Measurements from ENCODE around the gene IRF2BP2. TPM values are rescaled to one million over a fixed set of nuclear protein-coding genes. Genes with fewer than 3 reads are reported as not detected.

The IRF2BP2 gene
- total RNA-seq, 2 donors from 2014 or later = 176 TPM

DNA sequence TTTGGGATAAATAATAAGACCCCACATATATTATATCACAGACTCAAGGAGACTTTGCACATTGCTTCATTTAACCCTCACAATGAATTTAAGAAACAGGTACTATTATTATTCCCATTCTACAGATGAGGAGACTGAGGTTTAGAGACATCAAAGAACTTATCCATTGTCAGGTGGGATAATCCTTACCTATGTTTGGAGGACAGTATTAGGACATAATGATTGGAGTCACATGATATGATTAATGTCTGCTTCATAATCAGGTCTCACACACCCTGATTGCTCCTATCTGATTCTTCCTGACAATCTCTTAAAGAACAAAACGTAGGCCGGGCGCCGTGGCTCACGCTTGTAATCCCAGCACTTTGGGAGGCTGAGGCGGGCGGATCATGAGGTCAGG is 16.9 kb downstream of the IRF2BP2 start:
- DNase-seq = no peak
- no peak for ATAC-seq
- intact Hi-C loops (cut with DNase I, micrococcal nuclease) = loop anchor here in 1 of 2 donors (5.0 to 10.0 kb wide), 2 partner anchors 91 to 492 kb away; no protein-coding TSS in a partner anchor

DNA sequence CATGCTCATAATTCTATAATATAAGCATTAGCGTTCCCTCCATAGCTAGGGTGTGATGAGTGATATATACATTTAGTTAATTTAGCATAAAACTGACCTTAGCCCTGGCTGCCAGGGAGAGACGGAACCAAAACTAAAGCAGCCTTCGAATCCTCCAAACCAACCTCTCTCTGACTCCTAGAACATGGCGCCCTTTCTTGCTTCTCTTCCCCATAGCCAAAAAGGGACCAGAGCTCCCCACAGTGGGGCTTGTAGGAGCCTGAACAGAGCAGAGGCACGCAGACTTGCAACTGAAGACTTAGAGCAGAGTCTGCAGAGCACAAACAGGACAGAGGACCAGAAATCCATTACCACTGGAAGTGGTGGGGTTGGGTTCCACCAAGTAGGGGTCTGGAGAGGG is 17.7 kb downstream of the IRF2BP2 start:
- ATAC-seq (no peak), DNase-seq (no peak)
- intact Hi-C loops (cut with DNase I, micrococcal nuclease) = loop anchor here in 1 of 2 donors (5.0 to 10.0 kb wide), 2 partner anchors 90 to 493 kb away; no protein-coding TSS in a partner anchor

DNA sequence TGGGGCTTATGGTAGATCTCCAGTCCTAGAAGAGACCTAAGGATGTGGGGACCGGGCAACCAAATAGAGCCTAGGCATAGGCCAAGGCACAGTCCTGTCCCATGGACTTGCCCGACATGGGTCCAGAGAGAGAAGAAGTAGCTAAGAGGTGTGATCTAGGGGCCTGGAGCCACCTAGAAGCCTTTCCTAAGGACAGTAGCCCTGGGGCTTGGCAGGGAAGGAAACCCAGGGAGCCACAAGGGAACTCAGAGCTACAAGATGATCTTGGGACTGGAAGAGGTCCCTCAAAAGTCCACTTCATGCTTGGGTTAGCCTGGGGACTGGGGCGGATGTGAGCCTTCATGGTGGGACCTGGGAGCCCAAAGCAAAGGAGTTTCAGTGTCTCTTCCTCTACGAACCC is 18.8 kb downstream of the IRF2BP2 start:
- DNase-seq = no peak
- intact Hi-C loops (cut with DNase I, micrococcal nuclease) = loop anchor here in 1 of 2 donors (5.0 to 10.0 kb wide), 2 partner anchors 89 to 494 kb away; no protein-coding TSS in a partner anchor
- ATAC-seq = no peak

GRCh38 chr1:234589854-234590620 is 19.9 kb downstream of the IRF2BP2 start:
- ATAC-seq = peak; percentile 20
- DNase-seq = no peak
- intact Hi-C loops (cut with DNase I, micrococcal nuclease) = loop anchor here in 1 of 2 donors (5.0 to 10.0 kb wide), 2 partner anchors 88 to 495 kb away; no protein-coding TSS in a partner anchor

DNA sequence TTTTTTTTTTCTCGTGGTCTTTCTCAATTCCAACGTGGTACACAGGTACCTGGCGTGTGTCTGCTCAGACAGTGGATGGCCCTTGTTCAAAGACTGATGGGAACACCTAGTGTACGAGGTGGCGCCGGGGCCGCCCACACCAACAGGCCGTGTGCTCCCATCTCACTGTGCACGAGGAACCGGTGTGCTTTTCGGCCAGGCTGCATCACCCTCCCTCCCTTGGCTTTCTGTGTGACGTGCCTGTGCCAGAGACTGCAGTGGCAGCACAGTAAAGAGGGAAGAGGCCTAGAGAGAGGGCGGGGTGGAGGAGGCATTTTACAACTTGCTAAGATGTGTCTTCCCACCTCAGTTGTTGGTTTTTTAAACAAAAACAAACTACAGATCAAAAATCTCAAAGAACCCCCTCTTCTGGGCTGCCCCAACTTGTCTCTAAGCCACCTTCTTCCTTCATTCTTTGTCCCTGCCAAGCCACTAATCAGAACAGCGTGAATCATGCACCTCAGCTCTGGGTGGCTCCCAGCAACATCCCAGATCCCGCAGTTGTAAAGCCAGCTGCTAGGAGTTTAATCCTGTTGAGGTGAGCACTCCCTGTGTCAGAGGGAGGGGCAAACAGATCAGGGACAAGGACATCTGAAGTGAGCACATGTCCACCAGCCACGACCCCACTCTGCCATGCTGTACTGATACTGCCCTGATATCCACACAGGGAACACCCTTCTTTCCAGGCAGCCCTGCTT is 20.7 kb downstream of the IRF2BP2 start:
- intact Hi-C loops (cut with DNase I, micrococcal nuclease) = no loop called here
- ATAC-seq (peak; percentile 23), DNase-seq (no peak)

- ATAC-seq = no peak
- DNase-seq = no peak
- intact Hi-C loops (cut with DNase I, micrococcal nuclease) = no loop called here
Measured at GRCh38 chr1:234588386-234588785, 21.6 kb downstream of the IRF2BP2 start.

GRCh38 chr1:234586892-234587485 is 23.0 kb downstream of the IRF2BP2 start:
- no peak for ATAC-seq

GRCh38 chr1:234586304-234586703 is 23.7 kb downstream of the IRF2BP2 start:
- intact Hi-C loops (cut with DNase I, micrococcal nuclease) = no loop called here
- ATAC-seq = no peak

More at GRCh38 chr1:234586892-234587485, 23.0 kb downstream of the IRF2BP2 start:
- DNase-seq = no peak
- intact Hi-C loops (cut with DNase I, micrococcal nuclease) = no loop called here

GRCh38 chr1:234585330-234586055 is 24.5 kb downstream of the IRF2BP2 start:
- DNase-seq (peak in 1 of 2 donors; percentile 53), ATAC-seq (no peak)
- intact Hi-C loops (cut with DNase I, micrococcal nuclease) = no loop called here

More at GRCh38 chr1:234586304-234586703, 23.7 kb downstream of the IRF2BP2 start:
- DNase-seq = no peak

- peak in 1 of 2 donors; percentile 30 for DNase-seq
- no peak for ATAC-seq
- intact Hi-C loops (cut with DNase I, micrococcal nuclease) = loop anchor here in 1 of 2 donors (5.0 kb wide), 1 partner anchor 48 kb away; no protein-coding TSS in a partner anchor
Measured at GRCh38 chr1:234584926-234585325, 25.1 kb downstream of the IRF2BP2 start.

DNA sequence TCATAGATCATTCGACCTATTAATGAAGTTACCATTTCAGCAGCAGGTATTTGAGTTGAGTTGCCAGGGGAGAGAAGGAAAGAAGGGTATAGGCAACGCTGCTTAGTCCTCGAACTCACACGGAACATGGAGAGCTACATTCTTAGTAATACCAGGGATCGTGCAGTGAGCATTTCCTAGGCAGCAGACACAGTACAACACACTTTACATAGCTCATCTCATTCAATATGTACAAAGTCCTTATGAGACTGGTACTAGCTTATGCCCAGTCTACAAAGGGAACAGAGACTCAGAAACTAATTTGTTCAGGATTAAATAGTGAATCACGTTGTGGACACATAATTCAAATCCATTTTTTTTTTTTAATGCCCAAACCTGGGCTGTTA is 25.6 kb downstream of the IRF2BP2 start:
- intact Hi-C loops (cut with DNase I, micrococcal nuclease) = loop anchor here in 1 of 2 donors (5.0 kb wide), 1 partner anchor 47 kb away; no protein-coding TSS in a partner anchor
- no peak for ATAC-seq

DNA sequence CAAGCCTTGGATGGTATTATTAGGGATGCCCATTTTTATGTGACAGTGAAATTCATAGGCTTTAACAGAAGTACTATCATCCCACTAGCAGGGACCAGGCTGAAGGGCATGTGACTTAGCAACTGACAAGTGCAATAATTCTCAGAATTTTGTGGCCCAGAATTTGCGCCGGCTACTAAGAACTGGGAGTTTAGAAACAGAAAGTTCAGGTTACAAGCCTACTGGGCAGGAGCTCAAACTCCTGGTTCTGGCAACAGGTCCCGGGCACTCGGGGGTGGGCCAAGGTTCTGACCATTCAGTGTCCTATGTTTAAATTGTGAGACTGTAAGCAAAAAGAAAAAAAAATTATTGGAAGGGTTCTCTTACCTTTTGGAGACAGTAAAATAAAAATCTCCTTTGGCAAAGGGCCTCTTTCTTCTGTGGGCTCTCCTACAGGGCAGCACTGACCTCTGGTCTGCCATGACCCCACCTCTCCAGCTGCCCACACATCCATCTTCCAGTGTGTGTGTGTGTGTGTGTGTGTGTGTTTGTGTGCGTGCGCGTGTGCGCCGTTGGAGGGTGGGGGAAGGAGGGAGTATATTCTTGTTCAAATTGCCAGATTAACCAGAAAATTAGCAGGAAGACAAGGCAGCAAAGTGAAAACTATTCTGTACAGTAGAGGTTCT is 26.1 kb downstream of the IRF2BP2 start:
- DNase-seq (no peak), ATAC-seq (no peak)
- intact Hi-C loops (cut with DNase I, micrococcal nuclease) = loop anchor here in 1 of 2 donors (5.0 kb wide), 1 partner anchor 47 kb away; no protein-coding TSS in a partner anchor

More for the DNA sequence above, 25.6 kb downstream of the IRF2BP2 start:
- DNase-seq = no peak

DNA sequence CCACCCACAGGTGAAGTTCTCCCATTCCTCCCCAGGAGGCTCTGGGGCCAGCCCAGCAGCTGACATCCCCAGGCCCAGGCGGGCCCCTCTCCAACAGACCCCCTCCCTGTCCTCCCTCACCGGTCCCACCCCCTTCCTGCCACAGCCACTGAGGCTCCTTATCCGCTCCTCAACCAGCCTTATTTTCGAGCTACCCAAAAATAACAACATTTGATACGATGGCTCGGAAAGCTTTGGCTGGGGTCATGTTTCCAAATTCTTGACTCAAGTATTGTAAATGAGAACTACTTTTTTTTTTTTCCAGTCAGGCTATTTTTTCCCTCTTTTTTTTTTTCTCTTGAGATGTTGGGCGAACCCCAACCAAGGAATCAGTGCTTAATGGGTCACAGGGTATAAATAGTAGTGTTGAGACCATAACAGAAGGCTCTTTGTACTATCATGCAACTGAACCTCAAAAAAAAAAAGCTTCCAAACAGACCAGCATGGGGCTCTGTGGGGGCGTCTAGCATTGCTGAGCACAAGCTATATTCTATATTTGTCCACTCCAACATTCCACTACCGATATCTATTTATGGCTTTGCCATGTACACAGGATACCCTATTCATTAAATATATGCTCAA is 27.2 kb downstream of the IRF2BP2 start:
- no peak for DNase-seq
- no peak for ATAC-seq
- intact Hi-C loops (cut with DNase I, micrococcal nuclease) = loop anchor here in 1 of 2 donors (5.0 kb wide), 1 partner anchor 45 kb away; no protein-coding TSS in a partner anchor

DNA sequence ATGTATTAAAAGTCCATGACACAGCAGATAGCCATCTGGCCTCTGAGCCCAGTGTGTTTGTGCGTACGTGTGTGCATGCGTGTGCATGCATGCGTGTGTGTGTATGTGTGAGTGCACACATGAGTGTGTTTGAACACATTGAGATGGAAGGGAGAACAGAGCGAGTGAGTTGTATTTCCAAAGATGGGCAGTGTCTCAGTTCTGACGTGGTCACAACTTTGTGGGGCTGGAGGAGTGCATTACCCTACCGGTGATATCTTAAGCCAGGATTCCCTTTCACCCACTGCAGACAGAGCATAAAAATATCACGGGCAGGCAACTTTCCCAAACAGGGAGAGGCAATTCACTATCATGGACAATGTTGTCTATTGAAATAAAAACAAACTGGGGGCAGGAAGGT is 27.8 kb downstream of the IRF2BP2 start:
- no peak for DNase-seq
- intact Hi-C loops (cut with DNase I, micrococcal nuclease) = loop anchor here in 1 of 2 donors (5.0 kb wide), 1 partner anchor 45 kb away; no protein-coding TSS in a partner anchor
- ATAC-seq = no peak

DNA sequence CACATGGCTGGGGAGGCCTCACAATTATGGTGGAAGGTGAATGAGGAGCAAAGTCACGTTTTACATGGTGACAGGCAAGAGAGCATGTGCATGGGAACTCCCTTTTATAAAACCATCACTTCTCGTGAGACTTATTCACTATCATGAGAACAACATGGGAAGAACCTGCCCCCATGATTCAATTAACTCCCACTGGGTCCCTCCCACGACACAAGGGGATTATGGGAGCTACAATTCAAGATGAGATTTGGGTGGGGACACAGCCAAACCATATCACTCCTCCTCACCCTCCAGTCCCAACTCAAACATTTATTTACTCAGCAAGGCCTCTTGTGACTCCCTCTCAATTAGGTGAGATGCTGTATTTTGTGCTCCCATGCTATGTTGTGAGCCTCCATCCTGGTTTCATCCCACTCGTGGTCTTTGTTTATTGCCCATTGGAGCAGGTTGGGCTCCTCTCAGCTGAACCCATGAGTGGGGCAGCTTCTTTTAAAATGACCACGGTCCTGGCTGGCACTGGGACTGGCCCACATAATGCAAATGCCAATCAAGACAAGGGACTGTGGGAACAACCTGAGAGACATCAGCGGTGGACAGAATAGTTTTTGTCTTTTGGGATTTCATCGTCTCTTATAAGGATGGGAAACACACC is 28.8 kb downstream of the IRF2BP2 start:
- DNase-seq = no peak
- ATAC-seq = no peak
- intact Hi-C loops (cut with DNase I, micrococcal nuclease) = loop anchor here in 1 of 2 donors (5.0 kb wide), 1 partner anchor 44 kb away; no protein-coding TSS in a partner anchor

DNA sequence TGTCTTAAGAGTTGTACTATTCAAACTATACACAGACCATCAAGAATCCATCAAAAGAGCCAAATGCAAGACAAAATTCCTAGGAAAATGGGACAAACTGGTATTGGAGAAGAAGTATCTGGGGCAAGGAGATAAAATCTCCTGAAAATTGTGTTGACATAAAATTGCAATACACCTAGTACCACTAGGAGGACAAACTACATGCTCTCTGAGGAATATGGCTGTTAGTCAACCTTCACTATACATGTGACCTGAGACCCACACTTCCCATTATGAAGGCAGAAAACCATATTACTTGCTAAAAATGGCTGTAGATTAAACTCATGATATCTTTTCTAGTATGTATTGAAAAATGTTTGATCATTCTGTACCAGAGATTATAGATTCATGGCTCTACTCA is 30.0 kb downstream of the IRF2BP2 start:
- no peak for DNase-seq
- peak; percentile 42 for ATAC-seq
- intact Hi-C loops (cut with DNase I, micrococcal nuclease) = loop anchor here in 1 of 2 donors (5.0 kb wide), 1 partner anchor 43 kb away; no protein-coding TSS in a partner anchor

GRCh38 chr1:234578735-234579134 is 31.2 kb downstream of the IRF2BP2 start:
- intact Hi-C loops (cut with DNase I, micrococcal nuclease) = no loop called here
- ATAC-seq = no peak
- peak in 1 of 2 donors; percentile 16 for DNase-seq
